Kidney (tissue), 14 donors: Measurements from ENCODE around the gene RAD51. TPM values are rescaled to one million over a fixed set of nuclear protein-coding genes. Genes with fewer than 3 reads are reported as not detected.

Source experiments
- DNase-seq, 5 donors: peaks; one replicate each; pipeline ENCODE4 v3.0.0-alpha.2; 2013 to 2020
- FAIRE-seq: peaks from 2 replicates; lab custom pipeline; 2012; peaks lifted over from hg19 to GRCh38; lab: Jason Lieb, UNC
- H3K27ac ChIP-seq, 2 donors: one replicate each; pipeline ENCODE4 v1.7.0; 2013; ENCODE audit warnings: low read depth in 2 of 2, low read length in 2 of 2, inconsistent platforms in 1 of 2
- H3K27me3 ChIP-seq: one replicate; pipeline ENCODE4 v1.7.1; 2013; ENCODE audit warnings: low read length, inconsistent platforms; ENCODE audit not compliant: control insufficient read depth, insufficient read depth
- H3K36me3 ChIP-seq, 3 donors: one replicate each; pipeline versions ENCODE4 v1.7.0 to v1.7.1; 2013; ENCODE audit warnings: low read length in 3 of 3, control low read depth in 1 of 3, inconsistent platforms in 1 of 3; ENCODE audit not compliant: insufficient read depth in 3 of 3, control insufficient read depth in 2 of 3
- H3K4me1 ChIP-seq, 3 donors: one replicate each; pipeline versions ENCODE4 v1.7.0 to v1.7.1; 2013; ENCODE audit warnings: low read length in 3 of 3, inconsistent platforms in 1 of 3, low read depth in 1 of 3; ENCODE audit not compliant: control insufficient read depth in 2 of 3, insufficient read depth in 2 of 3
- H3K4me3 ChIP-seq, 3 donors: one replicate each; pipeline versions ENCODE4 v1.7.0 to v1.8.1; 2013; ENCODE audit warnings: low read length in 3 of 3, control low read depth in 1 of 3, inconsistent platforms in 1 of 3
- H3K9ac ChIP-seq, 3 donors: one replicate each; pipeline versions ENCODE4 v1.7.0 to v1.7.1; 2013; ENCODE audit warnings: low read length in 3 of 3, control low read depth in 1 of 3, inconsistent platforms in 1 of 3
- H3K9me3 ChIP-seq, 3 donors: one replicate each; pipeline versions ENCODE4 v1.7.0 to v1.7.1; 2013; ENCODE audit warnings: low read length in 3 of 3, control low read depth in 1 of 3, inconsistent platforms in 1 of 3; ENCODE audit not compliant: control insufficient read depth in 2 of 3, insufficient read depth in 1 of 3
- CTCF ChIP-seq: IDR thresholded peaks from 3 replicates; pipeline ENCODE4 v1.5.1; 2012; ENCODE audit warnings: mild to moderate bottlenecking, moderate library complexity, borderline replicate concordance; ENCODE audit not compliant: insufficient read depth; ENCODE audit errors: extremely low read depth
- intact Hi-C: fragments of 100-400 bp; cut with DNase I; formaldehyde crosslinking; loops from one replicate; pipeline ENCODE4 v1.11.1; 2022
- polyA plus RNA-seq: library from polyadenylated mRNA; stranded (reverse); fragments of 350-450 nt; fragmentation: Illumina TruSeq; extraction: RNeasy Lipid Tissue Mini Kit (QIAGEN cat#74804); gene quantifications from one replicate; pipeline ENCODE4 v1.2.3, GENCODE V29; 2014; ENCODE audit warnings: low read depth, low replicate concordance; ENCODE audit not compliant: insufficient read depth
- total RNA-seq: library from RNA; stranded (reverse); fragmentation: NEBNext Ultra II Directional; extraction: Animal tissue kit (Norgen Biotek cat#: 25700); gene quantifications from one replicate; pipeline ENCODE4 v1.2.1, GENCODE V29; 2021
- donor health status: control.
- donor health status: control.
- donor health status: control.
- donor health status: control.
- donor health status: control.
- donor health status: DM: yes; HTN: yes; CAD: no.
- donor health status: Normal renal cell carcinoma (clear cell type).

The RAD51 gene
- total and polyA plus RNA-seq, 2 donors from 2014 or later, result 1.1 TPM; not detected in 1

DNA sequence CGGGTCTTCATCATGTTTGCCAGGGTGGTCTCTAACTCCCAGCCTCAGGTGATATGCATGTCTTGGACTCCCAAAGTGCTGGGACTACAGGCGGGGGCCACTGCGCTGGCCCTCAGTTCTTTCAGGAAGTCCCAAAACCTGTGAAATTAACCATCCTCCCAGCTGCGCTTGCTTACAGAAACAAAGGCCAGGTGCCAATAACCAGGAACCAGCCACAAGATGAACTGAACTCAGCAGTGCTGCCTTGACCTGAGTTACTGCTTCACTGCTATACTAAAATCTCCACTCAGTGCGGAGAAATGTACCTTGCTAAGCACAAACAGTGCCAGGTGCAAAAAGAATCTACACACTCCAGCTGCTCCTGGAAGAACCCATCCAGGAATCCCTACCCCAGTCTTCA is 65.0 kb downstream of the RAD51 start:
- peak in 1 of 5 donors; percentile 6 for DNase-seq
- Histone ChIP-seq H3K36me3 (no peaks in the 10 kb centered on the region), H3K4me1 (peaks cover 0 to 10% (median under 1%) of the 10 kb centered on the region in 3 donors), H3K9ac (no peak overlapping the region), H3K27me3 (no peaks in the 10 kb centered on the region), H3K27ac (no peak overlapping the region), H3K9me3 (no peaks in the 10 kb centered on the region), H3K4me3 (no peak overlapping the region)
- no peak for TF ChIP-seq CTCF
- no peak for FAIRE-seq
- intact Hi-C loops, result no loop called here

DNA sequence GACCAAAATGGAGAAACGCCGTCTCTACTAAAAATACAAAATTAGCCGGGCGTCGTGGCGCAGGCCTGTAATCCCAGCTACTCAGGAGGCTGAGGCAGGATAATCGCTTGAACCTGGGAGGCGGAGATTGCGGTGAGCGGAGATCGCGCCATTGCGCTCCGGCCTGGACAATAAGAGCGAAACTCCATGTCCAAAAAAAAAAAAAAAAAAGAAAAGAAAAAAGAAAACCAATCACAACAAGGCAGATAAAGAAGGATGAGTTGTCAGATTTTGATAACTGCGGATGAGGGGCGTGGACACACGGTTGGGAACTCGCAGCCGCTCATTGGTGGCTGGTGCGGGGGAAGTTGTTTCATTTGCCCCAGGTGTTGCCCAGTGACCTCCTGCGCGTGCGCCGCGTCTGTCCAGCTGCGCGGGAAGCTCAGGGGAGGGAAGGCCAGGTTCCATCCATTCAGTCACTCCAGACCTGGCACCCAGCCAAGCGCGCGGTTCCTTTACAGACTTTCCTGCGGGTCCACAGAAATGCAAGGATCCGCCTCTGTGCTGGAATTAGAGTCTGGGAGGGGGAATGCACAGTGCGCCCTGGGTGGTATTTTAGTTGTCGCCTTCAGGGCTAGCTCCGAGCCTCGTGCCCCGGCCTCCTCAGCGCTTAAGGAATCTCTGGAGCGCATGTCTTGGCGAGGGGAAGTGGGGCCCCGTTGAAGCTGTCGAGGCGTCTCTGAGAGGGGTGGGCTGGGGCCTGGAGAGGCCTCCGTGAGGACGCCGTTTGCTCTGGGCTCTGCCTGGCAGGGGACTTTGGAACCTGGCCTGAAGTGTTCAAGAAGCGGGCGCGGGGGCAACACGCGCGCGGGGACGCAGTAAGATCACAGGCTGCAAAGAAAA is 68.2 kb downstream of the RAD51 start:
- no peak for FAIRE-seq
- H3K9me3 ChIP-seq, result no peaks in the 10 kb centered on the region
- no peaks in the 10 kb centered on the region for H3K36me3 ChIP-seq
- peaks cover 0 to 12% (median 7%) of the 10 kb centered on the region in 3 donors for H3K4me1 ChIP-seq
- peak overlapping the region; percentile 56 to 86 for H3K27ac ChIP-seq
- peak overlapping the region in 1 of 3 donors; percentile 51 for H3K9ac ChIP-seq
- peak overlapping the region; percentile 4 to 64 (median 55) for H3K4me3 ChIP-seq
- no peak for TF ChIP-seq CTCF
- H3K27me3 ChIP-seq, result no peaks in the 10 kb centered on the region
- intact Hi-C loops, result no loop called here
- peak; percentile 83 to 92 (median 89) for DNase-seq

DNA sequence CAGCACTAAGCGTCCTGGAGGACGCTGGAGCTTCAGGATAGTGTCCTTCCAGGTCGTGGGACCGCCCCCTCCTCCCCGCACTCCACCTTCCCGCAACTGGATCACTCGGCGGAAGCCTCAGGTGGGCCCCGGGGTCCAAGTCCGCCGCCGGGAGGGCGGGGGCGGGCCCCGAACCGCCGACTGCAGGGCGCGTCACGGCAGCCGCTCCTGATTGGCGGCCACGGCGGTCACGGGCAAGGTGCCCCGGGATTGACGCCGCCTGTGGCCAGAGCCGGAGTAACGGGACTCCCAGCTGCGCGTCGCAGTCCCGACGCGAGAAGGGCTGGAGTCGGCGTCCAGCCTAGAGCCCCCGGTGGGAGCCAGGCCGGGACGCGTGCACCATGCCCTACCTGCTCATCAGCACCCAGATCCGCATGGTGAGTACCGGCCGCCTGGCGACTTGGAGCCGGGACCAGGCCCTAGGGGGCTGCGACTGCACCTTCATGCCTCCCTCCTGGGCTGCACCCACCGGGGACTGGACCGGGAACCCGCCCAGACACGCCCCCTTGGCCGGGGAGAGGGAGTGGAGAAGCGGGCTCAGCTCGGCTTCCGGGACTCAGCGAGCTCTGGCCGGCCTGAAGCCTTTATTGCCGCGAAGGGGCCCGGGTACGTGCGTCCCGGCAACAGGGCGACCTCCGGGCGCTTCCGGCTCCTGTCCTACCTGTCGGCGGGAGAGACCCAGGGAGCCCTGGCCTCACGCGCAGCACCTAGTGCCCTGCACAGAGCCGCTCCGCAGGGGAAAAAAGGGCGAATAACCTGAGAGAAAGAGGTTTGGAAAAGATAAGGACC is 69.0 kb downstream of the RAD51 start, which contains the start of gene GCHFR:
Gene GCHFR, plus strand, starts transcription at position 268 of the 828 bp plus-strand sequence. Its CDS starts 113 bp downstream, at position 381.
- peaks cover 0 to 15% (median 7%) of the 10 kb centered on the region in 3 donors for H3K4me1 ChIP-seq
- FAIRE-seq (no peak), DNase-seq (peak; percentile 85 to 94 (median 89))
- peak within 1 kb of the TSS; percentile 44 to 74 (median 55) for H3K4me3 ChIP-seq
- no peaks in the 10 kb centered on the region for H3K9me3 ChIP-seq
- H3K9ac ChIP-seq, result peak within 1 kb of the TSS in 2 of 3 donors; percentile 51 to 65
- TF ChIP-seq CTCF, result no peak
- H3K27ac ChIP-seq, result peak within 1 kb of the TSS; percentile 56 to 86
- intact Hi-C loops, result no loop called here
- no peaks in the 10 kb centered on the region for H3K27me3 ChIP-seq
- no peaks in the 10 kb centered on the region for H3K36me3 ChIP-seq
